GM23248 (cell line): ENCODE measurements around the gene NUBP2.

Experiments used
- EZH2 ChIP-seq: fragments of 200-600 bp; sonication (generic); IDR thresholded peaks from 2 replicates; pipeline ENCODE4 v1.6.1; 2018; ENCODE audit warnings: antibody characterized with exemption, mild to moderate bottlenecking; ENCODE audit not compliant: insufficient read depth, poor library complexity, severe bottlenecking
- EZH2phosphoT487 ChIP-seq: fragments of 200-600 bp; sonication (generic); IDR thresholded peaks from 2 replicates; pipeline ENCODE4 v1.6.1; 2018; ENCODE audit warnings: antibody characterized with exemption, moderate library complexity, mild to moderate bottlenecking, low read depth; ENCODE audit not compliant: insufficient read depth

GRCh38 chr16:1744338-1744840 lies 38.4 kb upstream of the NUBP2 start:
- TF ChIP-seq EZH2phosphoT487 (no peak), EZH2 (no peak)
